Hematopoietic multipotent progenitor cell treated with erythropoietin and hydrocortisone succinate and interleukin-3 and kit ligand, for 6 days (in vitro differentiated cells): ENCODE data around the gene ZNF500.

Experiments
- DNase-seq: peaks from one replicate; pipeline ENCODE4 v3.0.0-alpha.2; 2015

Gene ZNF500

DNA sequence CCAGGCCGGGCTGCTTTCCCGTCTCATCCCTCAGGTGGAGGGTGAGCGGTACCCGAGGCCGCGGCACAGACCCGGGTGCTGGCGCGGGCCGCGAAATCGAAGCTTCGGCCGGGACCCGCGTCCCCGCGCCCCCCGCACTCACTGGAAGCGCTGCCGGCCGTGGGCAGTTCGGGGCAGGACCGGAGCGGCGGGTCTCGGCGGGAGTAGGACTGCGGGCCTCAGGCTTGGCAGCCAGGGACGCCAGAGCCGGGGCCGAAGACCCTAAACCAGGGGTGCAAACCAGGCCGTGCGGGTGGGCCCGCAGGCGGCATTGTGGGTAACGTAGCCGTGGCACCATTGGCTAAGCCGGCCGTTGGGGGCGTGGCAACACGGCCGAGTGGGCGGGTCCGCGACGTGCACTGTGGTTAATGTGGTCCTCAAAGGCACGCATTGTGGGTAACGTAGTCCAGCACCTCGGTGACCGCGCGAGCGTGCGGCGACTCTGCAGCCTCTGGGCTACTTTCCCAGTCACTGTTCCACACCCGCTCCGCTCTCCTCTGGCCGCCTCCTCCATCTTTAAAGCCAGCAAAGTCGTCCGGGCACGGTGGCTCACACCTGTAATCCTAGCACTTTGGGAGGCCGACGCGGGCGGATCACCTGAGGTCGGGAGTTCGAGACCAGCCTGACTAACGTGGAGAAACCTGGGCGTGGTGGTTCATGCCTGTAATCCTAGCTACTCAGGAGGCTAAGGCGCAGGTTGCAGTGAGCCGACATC, at the start of gene ZNF500:
Gene ZNF500 (minus strand): TSS at position 288 of the 754 bp plus-strand sequence. CDS start 1,184 bp downstream, outside the sequence.
- DNase-seq = peak; percentile 97

GRCh38 chr16:4814542-4815173, 47.7 kb upstream of the ZNF500 start:
- no peak for DNase-seq

GRCh38 chr16:4814046-4814445, 47.1 kb upstream of the ZNF500 start:
- DNase-seq = no peak

- no peak for DNase-seq
Measured at GRCh38 chr16:4813251-4814003, 46.5 kb upstream of the ZNF500 start.

- DNase-seq = no peak
Measured at GRCh38 chr16:4811773-4812172, 44.8 kb upstream of the ZNF500 start.

GRCh38 chr16:4811242-4811641, 44.3 kb upstream of the ZNF500 start:
- no peak for DNase-seq

- DNase-seq = no peak
Measured at GRCh38 chr16:4806280-4806679, 39.3 kb upstream of the ZNF500 start.

DNA sequence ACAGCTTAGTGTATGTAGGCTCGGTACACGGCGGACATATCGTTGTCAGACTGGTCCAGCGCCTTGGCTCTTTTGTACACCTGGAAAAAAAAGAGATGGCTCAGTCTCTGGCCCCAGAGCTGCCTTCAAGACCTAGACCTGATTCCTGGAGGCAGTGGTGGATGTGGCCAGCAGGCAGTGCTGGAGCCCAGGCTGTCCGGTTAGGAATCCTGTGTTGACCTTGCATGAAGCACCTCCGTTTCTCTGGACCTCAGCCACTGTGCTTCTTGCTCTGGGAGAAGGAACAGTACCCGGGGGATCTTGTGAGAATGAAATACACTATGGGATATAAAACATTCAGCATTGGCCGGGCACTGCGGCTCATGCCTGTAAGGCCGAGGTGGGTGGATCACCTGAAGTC, 38.3 kb upstream of the ZNF500 start:
- DNase-seq = no peak

GRCh38 chr16:4803898-4804762, 37.2 kb upstream of the ZNF500 start:
- no peak for DNase-seq

- DNase-seq = peak; percentile 42
Measured at GRCh38 chr16:4803401-4803844, 36.5 kb upstream of the ZNF500 start.

DNA sequence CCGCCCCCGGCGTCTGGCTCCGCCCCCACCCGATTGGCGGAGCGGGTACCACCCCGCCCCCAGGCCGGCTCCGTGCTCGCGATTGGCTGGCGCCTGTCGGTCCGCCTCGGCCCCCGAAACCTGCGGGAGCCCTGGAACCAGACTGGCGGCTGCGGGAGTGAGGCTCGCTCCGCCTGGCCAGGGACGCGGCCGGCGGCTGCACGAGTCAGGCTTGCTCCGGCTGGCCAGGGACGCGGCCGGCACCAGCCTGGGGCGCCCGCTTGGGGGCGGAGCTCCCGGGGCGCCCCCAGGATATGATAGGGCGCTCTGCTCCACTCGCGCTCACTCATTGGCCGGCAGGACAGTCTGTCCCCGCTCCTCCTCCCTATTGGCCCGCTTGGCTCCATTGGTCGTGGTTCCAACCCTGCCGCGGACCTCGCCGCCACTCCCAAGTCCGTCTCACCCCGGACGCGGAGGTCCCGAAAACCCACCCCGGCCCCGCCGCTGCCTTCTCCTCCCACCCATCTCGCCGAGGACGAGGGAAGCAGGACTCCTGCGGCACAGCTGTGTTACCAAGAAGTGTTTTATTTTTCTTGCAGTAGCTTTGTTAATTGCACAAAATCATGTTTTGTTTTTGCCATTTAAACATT, 35.8 kb upstream of the ZNF500 start:
- peak; percentile 97 for DNase-seq

- peak; percentile 92 for DNase-seq
Measured at GRCh38 chr16:4801962-4802658, 35.1 kb upstream of the ZNF500 start, which contains the start of gene ROGDI. Gene ROGDI (minus strand): TSS chr16:4802633. CDS start chr16:4802571, 62 bp downstream.

DNA sequence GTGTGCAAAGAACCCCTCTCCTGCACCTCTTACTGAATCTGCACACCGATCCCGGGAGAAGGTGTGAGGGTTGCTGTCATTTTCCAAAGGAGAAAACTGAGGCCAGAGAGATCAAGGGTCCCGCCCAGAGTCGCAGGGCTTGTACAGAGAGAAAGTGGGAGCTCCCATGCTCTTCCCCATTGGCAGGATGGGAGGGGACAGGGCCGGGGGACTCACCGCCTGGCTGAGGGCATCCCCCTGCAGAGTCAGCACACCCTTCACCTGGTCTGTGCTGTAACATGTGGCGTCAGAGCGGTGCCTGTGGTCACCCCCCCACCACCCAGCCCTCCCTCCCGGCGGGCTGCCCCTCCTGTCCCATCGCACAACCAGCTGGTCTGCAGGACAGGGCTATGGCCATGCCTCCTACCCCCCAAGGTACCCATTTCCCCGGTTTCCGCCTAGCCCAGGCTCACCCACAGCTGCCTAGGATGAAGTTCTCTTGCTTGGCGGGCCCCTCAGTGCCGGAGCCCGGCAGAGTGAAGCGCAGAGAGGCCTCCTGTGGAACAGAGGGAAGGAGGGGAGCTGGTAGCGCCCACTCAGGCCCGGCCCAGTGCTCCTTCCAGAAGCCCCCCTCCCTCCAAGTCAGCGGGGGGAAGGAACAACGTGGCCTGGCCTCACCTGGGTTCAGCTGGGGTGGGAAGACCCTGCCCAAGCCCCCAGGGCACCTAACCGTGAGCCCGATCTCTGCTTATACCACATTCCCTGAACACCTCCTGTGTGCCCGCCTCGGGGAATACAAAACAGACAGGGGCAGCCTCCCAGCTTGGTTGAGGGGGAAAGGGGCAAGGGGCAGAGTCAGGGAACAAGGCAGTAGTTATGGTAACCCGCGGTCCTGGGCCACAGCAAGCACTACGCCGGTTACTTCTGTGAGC, 34.3 kb upstream of the ZNF500 start:
- no peak for DNase-seq

DNA sequence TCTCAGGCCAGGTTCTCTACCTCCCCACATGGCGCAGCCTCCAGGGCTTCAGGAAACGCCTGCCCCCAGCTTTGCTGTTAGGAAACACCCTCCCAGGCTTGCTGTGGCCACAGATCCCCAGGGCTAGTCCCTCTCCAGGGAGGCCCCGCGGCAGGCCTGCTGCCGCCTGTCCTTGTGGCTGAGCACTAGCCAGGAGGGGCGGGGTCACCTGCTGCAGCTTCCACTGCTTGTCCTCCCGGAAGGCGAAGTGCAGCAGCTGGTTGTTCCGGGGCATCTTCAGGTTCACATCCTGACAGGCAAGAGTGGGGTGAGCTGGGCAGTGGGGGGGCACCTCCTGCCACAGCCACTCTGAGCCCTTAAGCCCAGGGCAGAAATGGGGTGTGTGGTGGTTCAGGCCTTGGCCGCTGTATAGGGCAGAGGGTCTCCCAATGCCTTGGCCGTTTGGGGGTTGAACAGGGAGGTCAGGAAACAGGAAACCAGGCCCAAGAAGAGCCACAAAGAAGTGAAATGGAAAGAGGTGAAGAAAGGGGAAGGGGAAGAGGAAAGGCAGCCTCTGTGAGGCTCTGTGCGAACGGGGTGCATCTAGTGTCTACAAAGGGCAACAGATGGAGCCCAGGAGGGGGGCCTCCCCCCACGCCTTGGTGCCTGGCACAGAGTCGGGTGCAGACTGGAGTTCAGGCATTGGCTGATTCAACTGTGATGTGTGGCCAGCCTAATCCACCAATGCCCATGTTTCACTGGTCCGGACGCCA, 33.5 kb upstream of the ZNF500 start:
- DNase-seq = peak; percentile 55

DNA sequence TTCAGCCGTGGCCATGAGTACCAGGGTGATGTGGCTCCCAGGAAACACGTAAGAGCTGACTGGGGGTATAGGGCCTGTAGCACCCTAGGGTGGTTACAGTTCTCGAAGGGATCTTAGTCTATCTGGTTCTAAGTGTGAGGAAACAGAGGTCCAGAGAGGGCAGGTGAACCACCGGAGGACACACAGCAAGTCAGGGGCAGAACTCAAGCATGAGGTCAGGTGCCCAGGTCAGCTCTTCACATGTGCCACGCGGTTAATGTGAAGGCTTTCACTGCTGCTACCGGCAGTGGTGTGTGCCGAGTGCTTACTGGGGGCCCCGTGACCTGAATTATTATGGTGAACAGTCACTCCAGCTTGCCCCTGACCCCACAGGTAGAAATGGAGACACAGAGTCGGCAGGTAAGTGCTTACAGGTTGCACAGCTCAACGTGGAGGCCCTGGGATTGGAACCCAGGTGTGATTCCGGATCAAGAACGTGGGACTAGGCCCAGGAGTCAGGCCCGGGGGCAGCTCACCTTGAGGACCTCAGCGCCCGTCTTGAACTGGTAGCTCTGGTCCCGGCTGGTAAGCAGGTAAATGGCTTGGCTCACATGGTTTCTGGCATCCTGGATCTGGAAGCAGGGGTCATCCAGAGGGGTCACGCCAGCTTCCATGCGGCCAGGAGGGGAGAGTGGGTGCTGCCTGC, 32.4 kb upstream of the ZNF500 start:
- no peak for DNase-seq

DNA sequence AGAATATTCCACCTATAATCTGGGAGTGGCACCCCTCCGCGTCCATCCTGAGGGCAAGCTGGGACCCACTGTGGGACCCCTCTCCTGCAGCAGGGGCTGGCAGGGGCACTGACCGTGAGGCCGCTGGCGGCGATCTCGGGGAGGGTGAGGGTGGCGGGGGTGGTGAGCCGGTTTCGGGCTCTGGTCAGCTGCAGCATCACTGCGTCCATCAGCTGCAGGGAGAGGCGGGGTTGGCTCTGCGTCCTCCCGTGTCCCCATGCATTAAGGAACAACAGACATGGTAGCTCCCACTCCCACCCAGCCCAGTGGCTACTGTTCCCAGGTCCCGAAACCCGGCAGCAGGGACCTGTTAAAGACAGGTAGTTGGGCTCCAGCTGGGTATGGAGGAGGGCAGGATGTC, 31.5 kb upstream of the ZNF500 start:
- no peak for DNase-seq

GRCh38 chr16:4797805-4798252, 30.9 kb upstream of the ZNF500 start:
- no peak for DNase-seq

DNA sequence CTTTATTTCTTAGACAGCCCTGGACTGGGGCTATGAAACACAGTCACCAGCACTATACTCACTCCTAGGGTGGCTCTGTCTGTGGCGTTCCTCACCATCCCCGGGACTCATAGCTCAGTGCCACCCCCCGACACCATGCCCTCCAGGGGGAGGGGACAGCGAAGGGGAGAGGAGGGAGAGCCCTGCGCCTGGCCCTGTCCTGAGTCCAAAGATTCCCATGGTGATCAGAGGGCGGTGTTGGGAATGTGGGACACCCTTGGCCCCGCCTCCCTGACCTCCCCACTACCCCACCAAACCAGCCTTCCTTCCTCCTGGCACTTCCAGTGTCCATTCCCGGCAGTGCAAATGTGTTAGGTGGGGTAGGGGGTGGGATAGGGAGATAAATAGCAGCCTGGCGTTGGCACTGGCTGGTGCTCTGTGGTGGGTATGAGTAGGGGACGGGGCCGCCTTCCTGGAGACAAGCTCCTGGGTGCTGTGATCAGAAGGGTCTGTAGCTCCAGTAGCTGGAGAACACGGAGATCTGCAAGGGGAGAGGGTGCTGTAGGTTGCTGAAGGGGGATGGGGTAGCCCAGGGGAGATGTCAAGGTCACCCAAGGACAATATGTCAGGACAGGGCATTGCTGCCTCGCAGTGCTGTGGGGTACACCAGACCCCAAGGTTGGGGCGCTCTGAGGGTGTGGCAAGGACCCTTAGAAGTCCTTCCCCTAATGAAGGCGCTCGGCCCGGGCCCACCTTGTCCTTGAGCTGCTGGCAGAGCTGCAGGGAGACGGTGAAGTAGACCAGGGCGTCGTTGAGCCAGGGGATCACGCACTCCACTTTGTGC, 30.2 kb upstream of the ZNF500 start:
- no peak for DNase-seq
